ENCODE data around the gene CACNA1B.

CACNA1B gene

GRCh38 chr9:137986268-137987099 lies 108.9 kb downstream of the CACNA1B start:
- DNase-seq (ENCODE audit: low spot score): no peak

- peak; percentile 41 for DNase-seq (ENCODE audit: low spot score)
Observed at GRCh38 chr9:137987244-137988030, 109.9 kb downstream of the CACNA1B start.

GRCh38 chr9:137988051-137988450 lies 110.5 kb downstream of the CACNA1B start:
- no peak for DNase-seq (ENCODE audit: low spot score)

GRCh38 chr9:137988701-137989100 lies 111.1 kb downstream of the CACNA1B start:
- DNase-seq (ENCODE audit: low spot score): no peak

- DNase-seq (ENCODE audit: low spot score): no peak
Observed at GRCh38 chr9:137989156-137989555, 111.6 kb downstream of the CACNA1B start.

GRCh38 chr9:137989999-137990715 lies 112.6 kb downstream of the CACNA1B start:
- peak; percentile 84 for DNase-seq (ENCODE audit: low spot score)

- no peak for DNase-seq (ENCODE audit: low spot score)
Observed at GRCh38 chr9:138003485-138004190, 126.1 kb downstream of the CACNA1B start.

GRCh38 chr9:138006576-138007233 lies 129.1 kb downstream of the CACNA1B start:
- DNase-seq (ENCODE audit: low spot score): no peak

GRCh38 chr9:138007566-138007917 lies 130.0 kb downstream of the CACNA1B start:
- no peak for DNase-seq (ENCODE audit: low spot score)

- DNase-seq (ENCODE audit: low spot score): no peak
Observed at GRCh38 chr9:138007918-138008841, 130.6 kb downstream of the CACNA1B start.

- DNase-seq (ENCODE audit: low spot score): no peak
Observed at GRCh38 chr9:138009016-138009802, 131.6 kb downstream of the CACNA1B start.

GRCh38 chr9:138009803-138010690 lies 132.5 kb downstream of the CACNA1B start:
- no peak for DNase-seq (ENCODE audit: low spot score)

GRCh38 chr9:138010861-138011260 lies 133.3 kb downstream of the CACNA1B start:
- DNase-seq (ENCODE audit: low spot score): no peak

GRCh38 chr9:138011951-138012500 lies 134.4 kb downstream of the CACNA1B start:
- no peak for DNase-seq (ENCODE audit: low spot score)

GRCh38 chr9:138013273-138013672 lies 135.7 kb downstream of the CACNA1B start:
- no peak for DNase-seq (ENCODE audit: low spot score)

GRCh38 chr9:138013836-138014562 lies 136.4 kb downstream of the CACNA1B start:
- no peak for DNase-seq (ENCODE audit: low spot score)

- DNase-seq (ENCODE audit: low spot score): no peak
Observed at GRCh38 chr9:138014563-138014945, 137.0 kb downstream of the CACNA1B start.

All from SW480 (cell line).